ENCODE results near the gene DNAJB11.

DNA sequence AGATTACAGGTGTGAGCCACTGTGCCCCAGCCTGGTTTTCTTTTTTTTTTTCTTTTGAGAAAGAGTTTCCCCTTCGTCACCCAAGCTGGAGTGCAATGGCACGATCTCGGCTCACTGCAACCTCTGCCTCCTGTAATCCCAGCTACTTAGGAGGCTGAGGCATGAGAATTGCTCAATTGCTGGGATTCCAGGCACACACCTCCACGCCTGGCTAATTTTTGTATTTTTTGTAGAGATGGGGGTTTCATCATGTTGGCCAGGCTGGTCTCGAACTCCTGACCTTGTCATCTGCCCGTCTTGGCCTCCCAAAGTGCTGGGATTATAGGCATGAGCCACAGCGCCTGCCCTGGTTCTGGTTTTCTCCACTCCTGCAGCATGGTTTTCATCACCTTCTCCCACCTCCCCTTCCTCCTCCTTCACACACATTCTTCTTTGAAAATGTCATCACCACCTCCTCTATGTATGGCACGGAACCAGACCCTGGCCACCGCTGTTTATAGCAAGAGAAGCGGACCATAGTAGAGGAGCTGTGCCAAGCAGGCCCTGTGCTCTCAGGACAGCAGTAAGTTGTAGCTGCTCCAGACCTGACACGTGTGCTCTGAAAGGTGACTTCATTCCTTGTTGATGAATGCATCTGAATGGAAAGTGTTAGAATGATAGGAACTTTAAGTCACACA lies 27.7 kb downstream of the DNAJB11 start:
- TF ChIP-seq, protein P1, sequence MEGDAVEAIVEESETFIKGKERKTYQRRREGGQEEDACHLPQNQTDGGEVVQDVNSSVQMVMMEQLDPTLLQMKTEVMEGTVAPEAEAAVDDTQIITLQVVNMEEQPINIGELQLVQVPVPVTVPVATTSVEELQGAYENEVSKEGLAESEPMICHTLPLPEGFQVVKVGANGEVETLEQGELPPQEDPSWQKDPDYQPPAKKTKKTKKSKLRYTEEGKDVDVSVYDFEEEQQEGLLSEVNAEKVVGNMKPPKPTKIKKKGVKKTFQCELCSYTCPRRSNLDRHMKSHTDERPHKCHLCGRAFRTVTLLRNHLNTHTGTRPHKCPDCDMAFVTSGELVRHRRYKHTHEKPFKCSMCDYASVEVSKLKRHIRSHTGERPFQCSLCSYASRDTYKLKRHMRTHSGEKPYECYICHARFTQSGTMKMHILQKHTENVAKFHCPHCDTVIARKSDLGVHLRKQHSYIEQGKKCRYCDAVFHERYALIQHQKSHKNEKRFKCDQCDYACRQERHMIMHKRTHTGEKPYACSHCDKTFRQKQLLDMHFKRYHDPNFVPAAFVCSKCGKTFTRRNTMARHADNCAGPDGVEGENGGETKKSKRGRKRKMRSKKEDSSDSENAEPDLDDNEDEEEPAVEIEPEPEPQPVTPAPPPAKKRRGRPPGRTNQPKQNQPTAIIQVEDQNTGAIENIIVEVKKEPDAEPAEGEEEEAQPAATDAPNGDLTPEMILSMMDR (IDR thresholded peaks at IDR 0.05) = no peak
- TF ChIP-seq EP300 (IDR thresholded peaks at IDR 0.05) (no peak), POLR2A (IDR thresholded peaks at IDR 0.05) (no peak), POLR2AphosphoS5 (IDR thresholded peaks at IDR 0.05) (no peak)
